Right lung (tissue), 5 donors: ENCODE measurements around the gene MYL3. TPM values are rescaled to one million over a fixed set of nuclear protein-coding genes. Genes with fewer than 3 reads are reported as not detected.

Source experiments
- DNase-seq, 2 donors: peaks; one replicate each; pipeline ENCODE4 v3.0.0-alpha.2; 2013
- polyA plus RNA-seq, 5 donors: library from polyadenylated mRNA; unstranded; fragments of 120-200 nt; gene quantifications; one replicate each; pipeline versions ENCODE4 v1.2.1 to v1.2.3, GENCODE V29; 2013; ENCODE audit warnings: inconsistent platforms in 1 of 5, low replicate concordance in 1 of 5; ENCODE audit not compliant: insufficient read length in 5 of 5, insufficient read depth in 1 of 5

Gene MYL3
- polyA plus RNA-seq, 5 donors, result 7.3 to 25.7 (median 10.4) TPM

- DNase-seq, result no peak
Observed at GRCh38 chr3:46883830-46884185, 20.6 kb upstream of the MYL3 start.

GRCh38 chr3:46883054-46883829 is 20.0 kb upstream of the MYL3 start:
- DNase-seq, result no peak

GRCh38 chr3:46882377-46883053 is 19.3 kb upstream of the MYL3 start:
- peak in 1 of 2 donors; percentile 59 for DNase-seq

GRCh38 chr3:46881596-46882376 is 18.5 kb upstream of the MYL3 start:
- no peak for DNase-seq

GRCh38 chr3:46880884-46881595 is 17.8 kb upstream of the MYL3 start:
- no peak for DNase-seq

- DNase-seq, result no peak
Observed at GRCh38 chr3:46878781-46879436, 15.7 kb upstream of the MYL3 start.

- DNase-seq, result no peak
Observed at GRCh38 chr3:46877406-46878125, 14.3 kb upstream of the MYL3 start, which contains the start of gene PTH1R. Gene PTH1R (plus strand): TSS chr3:46877721. CDS start chr3:46883560, 5,839 bp downstream.

- DNase-seq, result no peak
Observed at GRCh38 chr3:46876313-46877300, 13.4 kb upstream of the MYL3 start.

GRCh38 chr3:46875560-46875959 is 12.3 kb upstream of the MYL3 start:
- no peak for DNase-seq

- DNase-seq, result peak in 1 of 2 donors; percentile 67
Observed at GRCh38 chr3:46874430-46874829, 11.2 kb upstream of the MYL3 start.

- DNase-seq, result no peak
Observed at GRCh38 chr3:46873521-46873920, 10.3 kb upstream of the MYL3 start.

GRCh38 chr3:46871222-46871621 is 8.0 kb upstream of the MYL3 start:
- no peak for DNase-seq

GRCh38 chr3:46870651-46871050 is 7.4 kb upstream of the MYL3 start:
- DNase-seq, result no peak

- DNase-seq, result no peak
Observed at GRCh38 chr3:46869440-46869839, 6.2 kb upstream of the MYL3 start.

- no peak for DNase-seq
Observed at GRCh38 chr3:46868948-46869347, 5.7 kb upstream of the MYL3 start.

GRCh38 chr3:46868287-46868686 is 5.0 kb upstream of the MYL3 start:
- no peak for DNase-seq

- peak; percentile 78 to 81 for DNase-seq
Observed at GRCh38 chr3:46867550-46867898, 4.3 kb upstream of the MYL3 start.

- DNase-seq, result peak in 1 of 2 donors; percentile 52
Observed at GRCh38 chr3:46866720-46867549, 3.7 kb upstream of the MYL3 start.
